Thyroid gland (tissue), 4 donors: ENCODE measurements around the gene ATF1.

ENCODE experiments used
- POLR2A ChIP-seq, 2 donors: fragments of 450-650 bp; IDR thresholded peaks; one replicate each; pipeline ENCODE4 v1.6.1; 2017; ENCODE audit warnings: antibody characterized with exemption in 2 of 2, mild to moderate bottlenecking in 2 of 2, moderate library complexity in 1 of 2
- TF ChIP-seq, protein P1 (sequence below), 6 experiments: fragments of 200-600 bp in 3 of 6; fragments of 450-650 bp in 3 of 6; sonication (generic) in 3 of 6; IDR thresholded peaks; one replicate each; pipeline ENCODE4 v1.5.1; 2016 to 2019; ENCODE audit warnings: antibody characterized with exemption in 6 of 6, mild to moderate bottlenecking in 2 of 6, inconsistent platforms in 1 of 6, moderate library complexity in 1 of 6

DNA sequence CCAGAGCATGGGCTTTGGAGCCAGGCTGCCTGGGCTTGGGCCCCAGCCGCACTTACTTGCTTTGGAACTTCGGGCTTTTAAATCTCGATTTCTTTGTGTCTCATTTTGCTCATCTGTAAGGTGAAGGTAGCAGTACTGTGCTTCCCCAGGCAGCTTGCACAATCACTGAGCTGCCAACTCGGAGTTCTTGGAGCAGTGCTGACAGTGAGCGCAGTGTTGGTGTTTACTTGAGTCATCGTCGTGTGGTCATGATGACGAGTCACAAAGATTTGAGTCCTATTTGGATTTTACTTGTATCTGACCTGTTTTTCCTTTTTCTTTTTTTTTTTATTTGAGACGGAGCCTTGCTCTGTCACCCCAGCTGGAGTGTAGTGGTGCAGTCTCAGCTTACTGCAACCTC, 31.3 kb upstream of the ATF1 start:
- TF ChIP-seq, protein P1, sequence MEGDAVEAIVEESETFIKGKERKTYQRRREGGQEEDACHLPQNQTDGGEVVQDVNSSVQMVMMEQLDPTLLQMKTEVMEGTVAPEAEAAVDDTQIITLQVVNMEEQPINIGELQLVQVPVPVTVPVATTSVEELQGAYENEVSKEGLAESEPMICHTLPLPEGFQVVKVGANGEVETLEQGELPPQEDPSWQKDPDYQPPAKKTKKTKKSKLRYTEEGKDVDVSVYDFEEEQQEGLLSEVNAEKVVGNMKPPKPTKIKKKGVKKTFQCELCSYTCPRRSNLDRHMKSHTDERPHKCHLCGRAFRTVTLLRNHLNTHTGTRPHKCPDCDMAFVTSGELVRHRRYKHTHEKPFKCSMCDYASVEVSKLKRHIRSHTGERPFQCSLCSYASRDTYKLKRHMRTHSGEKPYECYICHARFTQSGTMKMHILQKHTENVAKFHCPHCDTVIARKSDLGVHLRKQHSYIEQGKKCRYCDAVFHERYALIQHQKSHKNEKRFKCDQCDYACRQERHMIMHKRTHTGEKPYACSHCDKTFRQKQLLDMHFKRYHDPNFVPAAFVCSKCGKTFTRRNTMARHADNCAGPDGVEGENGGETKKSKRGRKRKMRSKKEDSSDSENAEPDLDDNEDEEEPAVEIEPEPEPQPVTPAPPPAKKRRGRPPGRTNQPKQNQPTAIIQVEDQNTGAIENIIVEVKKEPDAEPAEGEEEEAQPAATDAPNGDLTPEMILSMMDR (IDR thresholded peaks at IDR 0.05), result no peak
- no peak for TF ChIP-seq POLR2A (IDR thresholded peaks at IDR 0.05)
